Measurements from ENCODE around the gene PMM1. TPM values are rescaled to one million over a fixed set of nuclear protein-coding genes. Genes with fewer than 3 reads are reported as not detected.

The PMM1 gene
- total RNA-seq, 1 donor from 2014 or later = 39.4 TPM

DNA sequence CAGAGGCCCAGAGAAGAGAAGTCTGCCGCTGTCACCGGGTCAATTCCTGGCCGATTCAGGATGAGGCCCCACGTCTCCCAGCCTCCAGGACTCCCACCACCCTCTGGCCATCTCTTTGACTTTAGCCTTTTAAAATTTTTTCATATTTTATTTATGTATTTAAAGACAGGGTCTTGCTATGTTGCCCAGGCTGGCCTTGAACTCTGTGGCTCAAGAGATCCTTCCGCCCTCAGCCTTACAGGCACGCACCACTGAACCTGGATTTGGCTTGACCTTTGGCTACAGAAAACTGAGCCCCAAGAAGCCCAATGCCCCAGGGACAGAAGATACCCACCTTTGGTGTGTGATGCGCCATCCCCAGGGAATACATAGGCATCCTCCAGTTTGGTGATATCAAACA lies 49.3 kb downstream of the PMM1 start:
- no peak overlapping the region for H3K4me2 ChIP-seq (ENCODE audit: low read length)
- no peaks in the 10 kb centered on the region for H3K9me3 ChIP-seq (ENCODE audit: insufficient read depth, low read depth, low read length)
- H2AFZ ChIP-seq (ENCODE audit: low read depth, low read length) = no peak overlapping the region
- peaks cover 10% of the 10 kb centered on the region for H3K4me1 ChIP-seq (ENCODE audit: insufficient read depth, low read length)
- no peak overlapping the region for H3K4me3 Mint-ChIP-seq (ENCODE audit: unreplicated experiment)
- peaks cover 57% of the 10 kb centered on the region for H4K20me1 ChIP-seq (ENCODE audit: insufficient read depth, low read length)
- peaks cover 14% of the 10 kb centered on the region for H3K4me1 Mint-ChIP-seq (ENCODE audit: low read depth, unreplicated experiment)
- H3K79me2 ChIP-seq (ENCODE audit: insufficient read depth, low read length) = peaks cover 68% of the 10 kb centered on the region
- no peaks in the 10 kb centered on the region for H3K27me3 Mint-ChIP-seq (ENCODE audit: low read depth, unreplicated experiment)
- H3K36me3 Mint-ChIP-seq (ENCODE audit: low read depth, unreplicated experiment) = peaks cover 7% of the 10 kb centered on the region
- no peaks in the 10 kb centered on the region for H3K9me3 Mint-ChIP-seq (ENCODE audit: unreplicated experiment)
- H3K27ac Mint-ChIP-seq (ENCODE audit: unreplicated experiment) = no peak overlapping the region
- DNase-seq (ENCODE audit: low read depth) = no peak
- H3K9ac ChIP-seq (ENCODE audit: low read length) = no peak overlapping the region
- no peaks in the 10 kb centered on the region for H3K36me3 ChIP-seq (ENCODE audit: insufficient read depth, low read length)
- no peaks in the 10 kb centered on the region for H3K27me3 ChIP-seq (ENCODE audit: insufficient read depth, low read length)
- no peak overlapping the region for H3K27ac ChIP-seq (ENCODE audit: low read depth, low read length)
- H3K4me3 ChIP-seq (ENCODE audit: insufficient read depth, low read depth, low read length) = no peak overlapping the region
- TF ChIP-seq EZH2 (IDR thresholded peaks at IDR 0.05; ENCODE audit: insufficient read depth, low read length) = no peak
- TF ChIP-seq, protein P1, sequence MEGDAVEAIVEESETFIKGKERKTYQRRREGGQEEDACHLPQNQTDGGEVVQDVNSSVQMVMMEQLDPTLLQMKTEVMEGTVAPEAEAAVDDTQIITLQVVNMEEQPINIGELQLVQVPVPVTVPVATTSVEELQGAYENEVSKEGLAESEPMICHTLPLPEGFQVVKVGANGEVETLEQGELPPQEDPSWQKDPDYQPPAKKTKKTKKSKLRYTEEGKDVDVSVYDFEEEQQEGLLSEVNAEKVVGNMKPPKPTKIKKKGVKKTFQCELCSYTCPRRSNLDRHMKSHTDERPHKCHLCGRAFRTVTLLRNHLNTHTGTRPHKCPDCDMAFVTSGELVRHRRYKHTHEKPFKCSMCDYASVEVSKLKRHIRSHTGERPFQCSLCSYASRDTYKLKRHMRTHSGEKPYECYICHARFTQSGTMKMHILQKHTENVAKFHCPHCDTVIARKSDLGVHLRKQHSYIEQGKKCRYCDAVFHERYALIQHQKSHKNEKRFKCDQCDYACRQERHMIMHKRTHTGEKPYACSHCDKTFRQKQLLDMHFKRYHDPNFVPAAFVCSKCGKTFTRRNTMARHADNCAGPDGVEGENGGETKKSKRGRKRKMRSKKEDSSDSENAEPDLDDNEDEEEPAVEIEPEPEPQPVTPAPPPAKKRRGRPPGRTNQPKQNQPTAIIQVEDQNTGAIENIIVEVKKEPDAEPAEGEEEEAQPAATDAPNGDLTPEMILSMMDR (IDR thresholded peaks at IDR 0.05; ENCODE audit: insufficient read depth, low read depth, low read length) = no peak
- FAIRE-seq = no peak

DNA sequence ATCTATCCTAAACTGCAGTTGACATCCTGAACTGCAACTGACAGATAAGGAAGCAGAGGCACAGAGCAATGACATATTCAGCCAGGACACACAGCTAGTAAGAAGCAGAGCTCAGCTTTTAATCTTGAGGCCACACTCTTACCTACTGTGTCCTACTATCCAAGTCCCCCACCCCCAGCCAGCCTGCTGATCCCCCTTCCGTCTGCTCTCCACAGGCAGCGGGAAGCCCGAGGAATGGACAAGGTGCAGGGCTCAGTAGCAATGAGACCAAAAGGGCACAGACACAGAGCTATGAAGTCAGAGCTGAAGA lies 49.7 kb downstream of the PMM1 start:
- Mint-ChIP-seq H3K4me3 (ENCODE audit: unreplicated experiment) (no peak overlapping the region), H3K9me3 (ENCODE audit: unreplicated experiment) (no peaks in the 10 kb centered on the region)
- peaks cover 58% of the 10 kb centered on the region for H4K20me1 ChIP-seq (ENCODE audit: insufficient read depth, low read length)

More for the DNA sequence above, 49.7 kb downstream of the PMM1 start:
- Mint-ChIP-seq H3K4me1 (ENCODE audit: low read depth, unreplicated experiment) (peaks cover 14% of the 10 kb centered on the region), H3K36me3 (ENCODE audit: low read depth, unreplicated experiment) (peaks cover 11% of the 10 kb centered on the region), H3K27ac (ENCODE audit: unreplicated experiment) (no peak overlapping the region), H3K27me3 (ENCODE audit: low read depth, unreplicated experiment) (no peaks in the 10 kb centered on the region)
- peaks cover 68% of the 10 kb centered on the region for H3K79me2 ChIP-seq (ENCODE audit: insufficient read depth, low read length)
- FAIRE-seq (no peak), DNase-seq (ENCODE audit: low read depth) (no peak)
- no peaks in the 10 kb centered on the region for H3K36me3 ChIP-seq (ENCODE audit: insufficient read depth, low read length)
- no peak overlapping the region for H3K4me3 ChIP-seq (ENCODE audit: insufficient read depth, low read depth, low read length)
- H2AFZ ChIP-seq (ENCODE audit: low read depth, low read length) = no peak overlapping the region
- no peaks in the 10 kb centered on the region for H3K27me3 ChIP-seq (ENCODE audit: insufficient read depth, low read length)
- H3K27ac ChIP-seq (ENCODE audit: low read depth, low read length) = no peak overlapping the region
- peaks cover 9% of the 10 kb centered on the region for H3K4me1 ChIP-seq (ENCODE audit: insufficient read depth, low read length)
- H3K9me3 ChIP-seq (ENCODE audit: insufficient read depth, low read depth, low read length) = no peaks in the 10 kb centered on the region
- no peak for TF ChIP-seq EZH2 (IDR thresholded peaks at IDR 0.05; ENCODE audit: insufficient read depth, low read length)
- TF ChIP-seq, protein P1 (IDR thresholded peaks at IDR 0.05; ENCODE audit: insufficient read depth, low read depth, low read length) = no peak
- H3K4me2 ChIP-seq (ENCODE audit: low read length) = peak overlapping the region; percentile 0
- H3K9ac ChIP-seq (ENCODE audit: low read length) = no peak overlapping the region
